Stimulated activated CD8-positive, alpha-beta memory T cell treated with anti-CD3 and anti-CD28 coated beads, Interleukin-12 subunit alpha, Interleukin-12 subunit beta, amount 100 ng/mL, for 1 hour (primary cell): ENCODE measurements around the gene RFC1.
"Not testable (repeated sequence)": the region's sequence is repeated elsewhere in the genome, so short reads cannot be mapped to it uniquely, and the experiment has no call there.

Source experiments
- DNase-seq: peaks from one replicate; pipeline ENCODE4 v3.0.0-alpha.2; 2020; ENCODE audit warnings: low read depth

Gene RFC1

DNA sequence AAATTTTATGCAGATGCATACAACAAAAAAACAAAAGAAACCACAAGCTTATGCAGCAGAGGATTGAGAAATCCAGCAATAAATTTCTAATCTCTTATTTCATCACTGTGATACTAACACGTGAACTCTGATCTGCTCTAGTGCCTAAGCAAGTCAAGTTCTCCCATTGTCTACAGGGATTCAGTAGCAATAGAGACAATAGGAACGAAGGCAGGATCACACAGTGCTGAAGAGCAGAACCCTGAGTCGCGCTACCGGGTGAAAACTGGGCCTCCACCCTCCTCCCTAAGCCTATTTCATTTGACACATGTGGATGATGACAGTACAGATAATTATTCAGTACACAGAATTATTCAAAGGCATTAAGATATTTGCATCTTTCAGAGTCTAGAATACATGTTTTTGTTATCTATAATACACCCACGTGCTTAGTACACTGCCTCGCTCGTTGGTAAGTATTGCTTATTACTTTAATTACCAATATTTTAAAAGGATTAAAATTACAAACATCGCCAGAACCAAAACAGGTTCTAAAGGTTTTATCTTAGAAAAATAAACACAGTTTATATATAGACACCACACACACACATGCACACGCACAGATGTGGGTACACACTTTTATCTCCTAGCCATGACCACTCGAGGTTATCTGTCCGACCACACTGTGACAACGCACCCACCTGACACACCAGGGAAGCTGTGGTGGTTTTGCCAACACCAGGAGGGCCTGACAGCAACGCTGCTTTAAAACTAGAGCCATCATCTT, 60.1 kb downstream of the RFC1 start:
- DNase-seq = no peak

DNA sequence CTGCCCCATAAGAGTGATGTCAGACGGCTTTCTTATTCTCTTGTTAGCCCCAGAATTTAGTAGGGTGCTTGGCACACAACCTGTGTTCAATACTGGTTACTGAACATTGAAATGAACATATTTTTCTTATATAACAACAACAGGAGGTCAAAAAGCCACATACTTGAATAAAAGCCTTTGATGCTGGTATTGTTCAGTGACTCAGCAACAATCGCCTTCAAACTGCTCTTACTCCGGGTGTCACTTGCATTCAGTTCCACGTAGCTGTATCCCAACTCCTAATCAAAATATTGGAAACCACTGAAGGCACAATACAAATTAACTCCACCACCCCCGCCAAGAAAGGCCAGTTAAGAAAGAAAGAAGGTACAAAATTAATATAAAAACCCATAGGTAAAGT, 61.5 kb downstream of the RFC1 start:
- DNase-seq = no peak

DNA sequence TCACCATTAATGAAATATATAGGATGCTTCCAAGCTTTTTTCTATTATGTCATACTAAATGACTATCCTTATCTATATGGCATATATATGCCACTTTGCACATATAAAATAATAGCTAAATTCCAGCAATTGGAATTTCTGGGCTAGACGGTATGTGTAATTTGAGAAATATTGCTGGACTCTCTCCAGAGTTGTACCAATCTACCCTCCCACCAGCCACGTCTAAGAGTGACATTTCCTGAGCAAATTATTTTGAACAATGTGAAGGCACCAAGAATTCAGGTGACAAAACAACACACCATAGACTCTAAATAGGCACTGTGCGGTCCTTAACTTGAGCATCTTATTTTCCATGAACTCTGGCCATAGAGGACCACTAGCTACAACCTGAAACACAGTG, 62.3 kb downstream of the RFC1 start:
- no peak for DNase-seq

DNA sequence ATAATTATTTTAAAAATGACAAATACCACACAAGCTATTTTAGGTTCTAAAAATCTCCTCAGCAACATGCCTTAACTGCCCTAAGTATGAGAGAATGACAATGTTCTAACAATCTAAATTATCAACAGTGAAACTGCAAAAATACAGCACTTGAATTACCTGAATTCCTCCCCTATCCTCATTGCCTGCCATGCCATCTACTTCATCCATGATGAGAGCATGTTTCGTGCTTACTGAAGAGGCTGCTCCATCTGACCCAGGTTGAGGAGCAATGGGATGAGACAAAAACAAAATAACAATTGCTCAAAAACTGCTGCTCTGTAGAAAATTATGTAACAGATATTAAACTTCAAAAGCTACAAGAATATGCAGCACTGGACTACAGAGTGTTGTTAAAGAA, 63.3 kb downstream of the RFC1 start:
- no peak for DNase-seq

DNA sequence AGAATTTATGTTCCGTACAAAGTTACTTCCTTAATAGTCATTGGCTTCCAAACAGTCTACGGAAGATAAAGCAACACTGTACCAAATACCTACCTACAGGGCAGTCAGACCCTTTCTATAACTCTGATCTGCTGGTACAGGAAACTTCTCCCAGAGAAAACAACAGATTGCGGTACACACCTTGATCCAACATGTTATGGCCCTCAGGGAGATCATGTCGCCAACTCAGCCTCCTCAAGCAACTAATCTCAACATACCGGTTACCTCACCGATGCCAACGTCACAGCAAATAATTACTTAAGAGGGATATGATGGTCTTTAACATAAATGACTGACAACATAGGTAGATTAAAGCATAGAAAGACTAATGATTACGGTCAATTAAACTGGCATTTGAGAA, 70.4 kb downstream of the RFC1 start:
- DNase-seq = no peak

DNA sequence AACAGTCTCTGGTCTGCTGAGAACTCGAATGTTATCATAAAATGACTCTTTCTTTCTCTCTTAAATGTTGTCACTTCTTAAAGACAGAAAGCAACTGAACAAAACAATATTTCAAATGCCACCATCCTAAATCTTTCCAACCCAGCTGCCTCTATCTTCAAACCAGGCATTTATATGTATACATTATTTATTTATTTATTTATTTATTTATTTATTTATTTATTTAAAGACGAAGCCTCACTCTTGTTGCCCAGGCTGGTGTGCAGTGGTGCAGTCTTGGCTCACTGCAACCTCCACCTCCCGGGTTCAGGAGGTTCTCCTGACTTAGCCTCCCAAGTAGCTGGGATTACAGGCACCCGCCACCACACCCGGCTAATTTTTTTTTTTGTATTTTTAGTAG, 73.7 kb downstream of the RFC1 start:
- DNase-seq = not testable (repeated sequence)

DNA sequence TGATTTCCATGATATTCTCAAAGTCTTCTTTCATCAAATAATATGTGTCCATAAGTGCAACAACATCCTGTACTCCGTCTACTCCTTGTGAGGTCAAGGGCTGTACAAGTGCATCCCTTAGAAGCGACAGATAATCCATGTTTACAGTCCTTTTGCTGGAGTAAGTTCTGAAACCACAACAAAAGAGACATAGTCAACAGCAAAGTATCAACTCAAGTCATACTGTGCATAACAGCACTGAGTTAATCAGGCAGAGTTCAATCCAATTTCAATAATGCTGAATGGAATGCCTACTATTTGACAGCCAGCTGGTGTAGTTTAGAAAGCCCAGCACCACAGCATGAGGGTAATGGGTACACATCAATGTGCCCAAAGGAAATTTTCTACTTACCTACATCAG, 74.5 kb downstream of the RFC1 start:
- DNase-seq = no peak

DNA sequence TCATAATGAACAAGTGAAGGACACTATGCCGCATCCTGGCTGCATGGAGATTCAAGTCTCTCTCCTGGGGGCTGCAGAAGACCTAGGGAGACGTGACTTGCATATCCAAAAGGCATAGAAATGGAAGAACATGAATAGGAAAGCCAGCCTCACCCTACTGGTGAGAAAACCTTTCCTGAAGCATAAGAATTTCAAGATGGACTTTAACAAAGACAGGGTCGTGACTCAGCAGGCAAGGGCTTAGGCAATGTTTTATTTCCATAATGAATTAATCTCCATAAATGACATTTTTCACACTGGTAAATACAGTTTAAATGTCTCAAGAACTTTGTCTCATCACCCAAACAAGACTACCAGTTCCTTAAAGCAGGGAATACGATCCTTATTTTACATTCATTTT, 78.9 kb downstream of the RFC1 start:
- no peak for DNase-seq

DNA sequence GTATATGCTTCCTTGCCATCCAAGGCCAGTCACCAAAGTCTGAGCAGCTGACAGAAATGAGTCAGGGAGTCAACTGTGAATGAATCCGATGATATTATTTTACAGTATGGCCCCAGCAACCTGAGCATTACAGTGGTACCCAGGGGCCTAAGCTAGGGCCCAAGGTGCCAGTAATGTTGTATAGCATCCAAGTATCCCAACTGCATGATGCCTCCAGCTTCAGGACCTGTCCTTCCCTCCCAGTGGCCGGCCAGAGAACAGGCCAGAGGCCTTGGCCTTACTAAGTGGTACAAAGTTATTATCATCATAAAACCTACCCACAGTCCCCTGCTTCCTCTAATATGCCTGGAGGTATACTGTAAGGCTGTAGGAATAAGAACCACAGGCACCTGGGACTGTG, 79.9 kb downstream of the RFC1 start:
- DNase-seq = no peak

DNA sequence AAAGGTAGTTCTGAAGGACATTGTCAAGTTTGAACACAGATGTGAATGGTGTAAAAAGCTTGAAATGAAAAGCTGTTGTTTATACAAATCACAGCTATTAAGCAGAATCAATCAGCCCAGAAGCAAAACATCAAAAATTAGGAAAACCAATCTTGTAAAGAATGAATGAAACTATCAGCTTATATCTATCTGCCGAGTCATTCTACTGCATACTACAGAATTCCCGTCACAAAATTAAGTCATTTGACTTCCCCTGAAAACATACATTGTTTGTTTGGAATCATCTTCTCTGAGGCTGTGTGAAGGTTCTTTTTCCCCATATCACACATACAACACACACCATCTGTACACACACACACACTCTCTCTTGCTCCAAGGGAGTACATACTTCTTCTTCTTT, 80.3 kb downstream of the RFC1 start:
- no peak for DNase-seq

DNA sequence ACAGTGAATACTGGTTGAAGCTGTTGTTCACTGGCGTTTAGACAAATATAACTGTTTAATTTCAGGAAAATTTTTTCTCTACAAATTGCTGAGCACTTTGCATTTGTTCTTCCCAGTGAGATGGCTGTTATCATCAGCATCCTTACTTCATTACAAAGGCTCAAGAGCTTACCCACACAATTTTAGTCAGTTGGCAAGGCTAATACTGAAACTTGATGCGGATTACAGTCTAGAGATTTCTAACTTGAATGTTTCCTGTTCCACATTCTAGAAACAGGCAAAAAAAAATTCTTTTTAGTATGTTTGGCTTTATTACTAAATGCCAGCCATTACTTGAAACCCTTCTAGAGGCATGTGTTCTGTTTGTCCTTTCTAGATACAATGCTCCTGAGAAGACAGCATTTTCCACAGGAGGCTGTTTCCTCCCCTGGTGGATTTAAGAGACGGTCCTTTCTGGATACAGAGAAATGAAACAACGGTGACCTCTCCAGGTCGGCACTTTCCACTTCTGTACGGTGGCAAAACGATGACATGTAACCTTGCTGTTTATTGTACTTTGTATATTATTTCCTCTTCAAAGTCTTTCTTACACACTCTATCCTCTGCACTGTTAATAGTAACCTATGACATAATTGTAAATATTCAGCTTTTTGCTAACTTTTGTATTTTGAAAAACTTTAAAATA, 80.9 kb downstream of the RFC1 start:
- DNase-seq = no peak

DNA sequence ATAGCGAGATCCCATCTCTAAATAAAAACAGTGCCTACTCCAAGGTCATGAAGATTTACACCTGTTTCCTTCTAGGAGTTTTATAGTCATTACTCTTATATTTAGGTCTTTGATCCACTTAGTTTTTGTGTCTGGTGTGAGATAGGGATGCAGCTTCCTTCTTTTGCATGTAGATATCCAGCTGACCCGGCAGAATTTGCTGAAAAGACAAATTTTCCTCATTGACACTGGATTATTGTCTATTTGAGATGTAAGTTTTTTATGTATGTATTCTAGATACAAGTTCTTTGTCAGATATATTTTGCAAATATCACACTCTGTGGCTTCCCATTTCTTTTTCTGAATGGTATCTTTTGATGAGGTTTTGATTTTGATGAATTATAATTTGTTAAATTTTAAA, 85.4 kb downstream of the RFC1 start:
- no peak for DNase-seq

DNA sequence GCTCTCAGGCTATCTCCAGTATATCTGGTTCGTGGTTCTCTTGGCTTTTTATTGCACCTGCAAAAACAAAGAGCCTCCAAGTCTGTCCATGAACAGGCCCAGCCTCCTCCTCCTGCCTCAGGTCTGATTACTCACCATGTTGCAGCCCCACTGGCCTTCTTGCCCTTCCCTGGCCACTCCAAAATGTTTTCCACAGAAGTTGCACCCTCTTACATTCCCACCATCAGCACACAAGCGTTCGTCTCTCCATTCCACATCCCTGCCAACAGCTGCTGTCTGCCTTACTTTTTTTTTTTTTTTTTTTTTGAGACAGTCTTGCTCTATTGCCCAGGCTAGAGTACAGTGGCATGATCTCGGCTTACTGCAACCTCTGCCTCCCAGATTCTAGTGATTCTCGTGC, 86.7 kb downstream of the RFC1 start:
- DNase-seq = no peak

DNA sequence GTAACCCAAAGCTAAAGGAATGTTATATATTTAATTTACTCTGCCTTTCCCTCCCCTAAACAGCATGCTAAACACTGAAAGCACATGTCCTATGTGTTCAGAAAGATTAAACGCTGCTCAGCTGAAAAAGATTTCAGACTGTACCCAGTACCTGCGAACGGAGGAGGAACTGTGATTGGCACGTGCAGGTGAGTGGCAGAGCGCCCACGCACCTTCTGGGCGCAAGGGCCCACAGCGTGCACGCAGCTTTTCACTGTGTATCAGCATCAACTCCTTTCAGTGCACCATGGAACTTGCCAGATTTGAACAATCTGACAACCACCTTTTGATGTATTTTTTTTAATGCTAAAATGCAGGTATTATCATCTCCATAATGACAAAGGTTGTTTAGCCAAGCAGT, 87.7 kb downstream of the RFC1 start:
- DNase-seq = no peak

DNA sequence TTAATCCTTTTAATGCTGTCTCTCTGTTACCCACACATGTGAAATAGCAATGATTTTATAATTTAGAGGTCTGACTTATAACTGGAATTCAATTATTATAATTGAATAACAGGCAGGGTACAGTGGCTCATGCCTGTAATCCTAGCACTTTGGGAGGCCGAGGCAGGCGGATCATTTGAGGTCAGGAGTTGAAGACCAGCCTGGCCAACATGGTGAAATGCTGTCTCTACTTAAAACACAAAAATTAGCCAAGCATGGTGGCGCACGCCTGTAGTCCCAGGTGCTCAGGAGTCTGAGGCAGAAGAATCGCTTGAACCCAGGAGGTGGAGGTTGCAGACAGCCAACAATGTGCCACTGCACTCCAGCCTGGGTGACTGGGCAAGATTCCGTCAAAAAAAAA, 88.5 kb downstream of the RFC1 start:
- DNase-seq = not testable (repeated sequence)

DNA sequence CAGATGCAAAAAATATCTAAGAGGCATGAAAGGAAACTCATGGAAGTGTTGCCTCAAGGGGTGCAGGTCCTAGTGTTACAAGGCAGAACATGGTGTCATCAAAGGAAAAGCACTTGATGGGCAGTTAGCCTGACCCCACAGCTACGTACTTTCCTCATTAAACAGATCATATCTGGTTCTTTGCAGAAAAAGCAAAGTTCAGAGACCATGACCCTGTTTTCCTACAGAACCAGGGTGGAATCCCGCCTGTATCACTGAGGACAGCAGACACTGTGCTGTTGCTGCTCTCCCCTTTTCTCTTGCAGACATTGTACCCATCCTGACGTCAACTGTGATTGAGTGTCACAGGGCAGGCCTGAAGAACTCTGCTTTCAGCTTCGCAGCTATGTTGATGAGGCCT, 91.7 kb downstream of the RFC1 start:
- DNase-seq = no peak

DNA sequence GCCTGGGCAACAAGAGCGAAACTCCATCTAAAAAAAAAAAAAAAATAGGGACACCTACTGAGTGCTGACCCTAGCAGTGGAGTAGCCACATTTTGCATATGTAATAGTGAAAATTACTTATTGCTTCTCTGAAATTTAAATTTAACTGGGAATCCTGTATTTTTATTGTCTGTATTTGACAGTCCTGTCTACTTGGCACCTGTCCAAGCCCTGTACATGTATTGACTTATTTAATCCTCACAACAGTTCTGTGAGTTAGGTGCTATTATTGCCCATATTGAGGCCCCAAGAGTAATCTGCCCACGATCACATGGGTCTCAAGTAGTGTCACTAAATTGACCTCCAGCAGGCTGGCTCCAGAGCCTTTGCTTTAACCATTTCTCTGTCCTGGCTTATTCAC, 102.3 kb downstream of the RFC1 start:
- DNase-seq = no peak

DNA sequence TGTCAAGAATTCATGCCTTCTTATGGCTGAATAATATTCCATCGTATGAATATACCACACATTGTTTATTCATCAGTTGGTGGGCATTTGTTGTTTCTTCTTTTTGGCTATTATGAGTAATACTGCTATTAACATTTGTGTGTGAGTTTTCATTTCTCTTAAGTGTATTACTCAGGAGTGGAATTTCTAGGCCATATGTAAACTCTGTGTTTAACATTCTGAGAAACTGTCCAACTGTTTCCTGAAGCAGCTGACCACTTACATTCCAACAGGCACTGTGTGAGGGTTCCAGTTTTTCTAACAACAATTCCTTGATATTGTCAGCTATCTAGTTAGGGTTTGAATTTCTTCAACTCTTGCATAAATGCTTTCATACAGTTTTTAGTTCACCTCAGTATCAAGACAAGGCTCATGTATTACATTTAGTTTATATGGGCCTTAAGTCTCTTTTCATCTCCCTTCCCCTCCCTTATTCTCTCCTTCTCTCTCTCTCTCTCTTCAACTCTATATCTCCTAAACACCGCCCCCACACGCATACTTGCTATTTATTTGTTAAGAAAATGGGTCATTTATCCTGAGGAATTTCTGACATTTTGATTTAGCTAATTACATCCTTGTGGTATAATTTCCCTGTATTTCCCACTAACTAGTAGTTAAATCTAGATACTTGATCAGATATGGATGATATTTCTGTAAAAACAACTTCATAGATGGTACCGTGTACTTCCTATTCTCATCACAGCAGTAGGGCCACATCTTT, 106.4 kb downstream of the RFC1 start:
- no peak for DNase-seq

DNA sequence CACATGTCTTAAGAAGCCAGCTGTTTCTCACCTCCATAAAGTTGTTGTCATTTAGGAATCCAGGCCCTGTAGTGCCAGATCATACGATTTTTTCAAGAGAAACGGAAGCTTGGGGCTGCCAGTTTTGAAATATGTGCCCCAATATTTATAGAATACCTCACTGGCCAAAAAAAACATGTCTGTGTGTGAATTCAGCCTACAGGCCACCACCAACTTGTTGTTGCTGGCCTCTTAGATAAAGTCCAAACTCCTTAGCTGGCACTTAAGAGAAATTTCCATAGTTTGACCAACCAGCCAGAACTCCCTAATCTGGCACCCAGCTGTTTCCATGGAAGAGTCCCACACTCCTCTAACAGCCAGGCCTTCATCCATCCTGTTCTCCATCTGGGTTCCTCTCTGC, 109.7 kb downstream of the RFC1 start:
- DNase-seq = no peak

DNA sequence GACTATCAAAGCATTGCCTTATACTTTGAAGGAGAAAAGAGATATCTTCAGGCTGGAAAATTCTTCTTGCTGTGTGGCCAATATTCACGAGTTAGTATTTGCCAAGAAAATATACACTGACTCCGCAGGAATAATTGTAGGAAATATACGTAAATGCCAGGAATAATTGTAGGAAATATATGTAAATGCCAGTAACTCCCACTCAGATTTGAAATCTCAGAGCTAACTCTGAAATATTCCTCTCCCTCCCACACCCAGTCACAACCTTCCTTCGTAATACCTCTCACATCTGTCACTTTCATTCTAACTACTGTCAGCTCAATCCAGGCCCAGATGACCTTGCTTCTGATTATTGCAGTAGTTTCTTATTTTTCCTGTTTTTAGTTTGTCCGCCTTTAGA, 110.3 kb downstream of the RFC1 start:
- no peak for DNase-seq

DNA sequence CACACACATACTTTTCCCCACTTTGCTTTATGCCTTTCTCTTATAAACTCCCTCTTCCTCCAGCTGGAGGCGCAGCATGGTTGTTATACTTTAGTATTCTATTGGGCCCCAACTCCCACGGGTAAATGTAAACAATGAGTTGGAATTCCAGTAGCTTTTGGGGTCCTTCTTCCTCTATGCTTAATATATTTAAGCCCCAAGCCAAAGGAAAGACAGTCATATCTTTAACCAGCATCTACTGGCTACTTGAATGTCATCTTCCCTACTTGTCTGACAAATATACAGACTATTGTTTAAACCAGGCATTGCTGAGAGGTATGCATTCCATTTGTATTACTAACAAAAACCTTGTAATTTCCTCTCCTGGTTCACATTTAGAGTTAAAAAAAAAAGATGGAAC, 110.9 kb downstream of the RFC1 start:
- no peak for DNase-seq

DNA sequence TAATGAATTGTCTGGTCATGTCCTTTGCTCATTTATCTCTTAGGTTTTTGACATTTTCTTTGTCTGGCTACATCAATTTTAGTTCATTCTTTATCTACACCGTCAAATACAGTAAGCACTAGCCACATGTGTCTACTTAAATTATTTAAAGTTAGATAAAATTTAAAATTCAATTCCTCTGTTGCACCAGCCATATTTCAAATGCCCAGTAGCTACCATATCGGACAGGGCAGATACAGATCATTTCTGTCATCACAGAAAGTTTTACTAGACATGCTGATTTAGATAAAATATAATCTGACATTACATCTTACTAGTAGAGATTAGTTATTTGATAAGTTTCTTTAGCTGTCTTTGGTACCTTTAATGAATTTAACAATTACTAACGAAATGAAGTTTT, 122.7 kb downstream of the RFC1 start:
- no peak for DNase-seq
